Daoy (cell line): ENCODE data around the gene KCNQ1. TPM values are rescaled to one million over a fixed set of nuclear protein-coding genes. Genes with fewer than 3 reads are reported as not detected.
"Not testable (repeated sequence)": the region's sequence is repeated elsewhere in the genome, so short reads cannot be mapped to it uniquely, and the experiment has no call there.

Experiments
- DNase-seq: peaks from one replicate; pipeline ENCODE4 v3.0.0-alpha.2; 2015; ENCODE audit warnings: low read depth
- total RNA-seq: library from RNA; depleted of rRNA; stranded (reverse); fragments of >200 nt; shearing (Covaris generic); gene quantifications from 2 replicates; pipeline ENCODE4 v1.2.3, GENCODE V29; 2014

Gene KCNQ1
- total RNA-seq, 1 experiment from 2014 or later, result not detected

DNA sequence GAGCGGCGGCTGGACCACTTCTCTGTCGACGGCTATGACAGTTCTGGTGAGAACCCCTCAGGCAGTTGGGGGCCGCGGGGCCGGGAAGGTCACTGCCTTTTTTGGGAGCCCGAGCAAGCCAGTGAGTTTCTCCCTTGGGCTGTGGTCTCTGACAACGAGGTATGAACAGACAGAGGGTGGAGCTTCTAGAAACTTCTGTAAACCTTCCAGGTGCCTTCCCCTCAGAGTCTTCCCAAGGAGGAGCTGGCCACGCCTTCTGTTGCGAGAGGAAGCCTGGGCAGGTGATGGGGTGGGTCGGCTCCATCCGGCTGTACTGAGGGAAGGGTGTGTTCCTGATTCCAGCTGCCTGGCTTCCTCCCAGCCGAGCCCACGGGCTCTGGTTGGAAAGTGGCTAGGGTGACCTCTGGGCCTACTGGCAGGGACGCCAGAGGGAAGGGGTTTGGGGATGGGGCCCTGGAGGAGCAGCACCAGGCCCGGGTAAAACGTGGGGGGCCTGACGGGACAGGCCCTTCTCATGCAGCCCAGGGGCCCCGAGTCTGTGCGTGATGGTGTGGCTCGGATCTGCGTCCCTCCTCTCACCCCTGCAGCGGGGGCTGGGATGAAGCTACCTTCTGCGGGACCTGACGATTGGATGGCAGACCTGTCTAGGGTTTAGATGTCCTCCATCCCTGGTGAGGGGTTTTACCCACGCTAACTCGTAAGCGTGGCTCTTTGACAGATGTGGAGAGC lies 144.2 kb downstream of the KCNQ1 start:
- DNase-seq, result peak; percentile 1

DNA sequence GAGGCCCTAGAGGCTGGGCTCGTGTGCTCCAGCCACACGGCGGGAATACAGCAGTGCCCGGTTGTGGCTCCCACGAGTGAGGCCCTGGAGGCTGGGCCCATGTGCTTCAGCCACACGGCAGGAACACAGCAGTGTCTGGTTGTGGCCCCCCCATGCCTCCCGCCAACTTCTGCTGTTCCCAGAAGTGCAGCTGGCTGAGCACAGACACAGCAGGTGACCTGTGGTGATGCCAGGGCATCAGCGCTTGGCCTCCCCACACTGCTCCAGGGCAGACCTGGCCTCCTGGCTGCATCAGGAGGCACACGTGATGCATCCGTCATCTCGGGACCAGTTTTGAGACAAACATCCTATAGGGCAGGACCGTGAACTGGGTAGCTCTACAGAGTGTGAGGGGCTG lies 144.7 kb downstream of the KCNQ1 start:
- peak; percentile 0 for DNase-seq

DNA sequence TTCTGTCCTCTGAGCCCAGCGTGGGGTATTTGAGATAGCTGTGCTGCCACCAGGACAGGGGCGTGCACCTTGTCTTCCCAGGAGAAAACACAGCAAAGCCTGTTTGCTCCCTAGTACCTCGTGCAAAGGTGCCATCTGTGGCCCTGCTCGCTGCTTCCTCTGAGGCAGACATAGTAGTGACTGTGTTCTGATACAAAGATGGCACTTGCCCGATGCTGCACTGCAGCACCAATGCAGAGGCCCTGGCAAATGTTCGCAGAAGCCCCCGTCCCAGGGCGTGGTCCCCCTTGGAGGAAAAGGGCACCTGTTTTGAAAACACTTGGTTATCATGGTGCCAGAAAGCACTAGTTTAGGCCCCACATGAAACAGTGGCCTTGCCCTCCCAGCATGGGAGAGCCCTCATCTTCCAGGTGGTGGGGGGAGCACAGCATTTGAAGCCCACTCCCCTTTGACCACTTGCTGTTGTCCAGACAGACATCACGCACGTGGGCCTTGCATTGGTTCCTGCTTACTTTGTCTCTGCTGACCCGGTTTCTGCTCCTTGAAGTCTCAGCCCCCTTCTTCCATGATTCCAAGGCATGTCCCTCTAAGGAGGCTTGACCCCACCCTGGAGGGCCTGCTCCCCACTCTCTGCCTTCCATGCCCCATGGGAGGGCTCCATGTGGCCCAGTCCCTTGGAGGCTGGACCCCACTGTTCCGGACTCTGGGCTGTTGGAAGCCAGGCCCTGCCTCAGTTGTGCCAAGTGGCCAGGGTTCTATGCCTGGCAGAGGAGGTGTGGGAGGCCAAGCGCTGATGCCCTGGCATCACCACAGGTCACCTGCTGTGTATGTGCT lies 145.5 kb downstream of the KCNQ1 start:
- no peak for DNase-seq

DNA sequence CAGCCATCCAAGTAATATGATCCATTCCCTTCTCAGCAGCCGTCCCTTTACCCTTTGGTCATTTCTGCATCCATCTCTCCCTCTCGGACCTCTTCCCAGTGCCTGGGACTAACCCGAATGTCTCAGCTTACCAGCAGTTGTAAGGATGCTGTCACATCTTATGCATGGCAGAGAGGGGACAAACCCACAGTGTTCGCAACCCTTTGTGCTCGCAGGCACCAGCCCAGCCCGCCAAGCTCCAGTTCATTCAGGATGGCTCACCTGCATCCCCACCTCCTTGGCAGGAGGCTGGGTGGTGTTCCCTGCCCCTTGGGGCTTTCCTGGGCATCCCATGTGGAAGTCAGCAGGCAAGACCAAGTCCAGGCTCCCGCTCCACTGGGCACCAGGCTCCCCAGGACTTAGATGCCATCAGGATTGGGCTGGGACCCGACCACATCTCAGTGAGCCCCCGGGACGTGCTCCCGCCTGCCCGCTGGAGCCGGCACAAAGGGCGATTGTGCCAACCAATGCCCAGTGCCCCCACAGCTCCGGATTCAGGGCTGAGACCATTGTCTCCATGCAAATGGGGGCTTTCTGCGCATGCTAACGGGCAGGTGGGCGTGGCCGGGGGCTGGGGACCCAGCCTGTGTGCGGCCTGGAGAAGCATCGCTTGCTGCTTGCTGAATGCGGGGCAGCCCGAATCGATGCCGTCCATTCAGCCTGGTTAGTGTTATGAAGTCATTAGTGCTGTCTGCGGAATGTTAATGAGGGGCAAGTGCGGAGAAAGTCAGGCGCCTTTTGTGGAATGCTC lies 146.4 kb downstream of the KCNQ1 start:
- DNase-seq, result peak; percentile 3

DNA sequence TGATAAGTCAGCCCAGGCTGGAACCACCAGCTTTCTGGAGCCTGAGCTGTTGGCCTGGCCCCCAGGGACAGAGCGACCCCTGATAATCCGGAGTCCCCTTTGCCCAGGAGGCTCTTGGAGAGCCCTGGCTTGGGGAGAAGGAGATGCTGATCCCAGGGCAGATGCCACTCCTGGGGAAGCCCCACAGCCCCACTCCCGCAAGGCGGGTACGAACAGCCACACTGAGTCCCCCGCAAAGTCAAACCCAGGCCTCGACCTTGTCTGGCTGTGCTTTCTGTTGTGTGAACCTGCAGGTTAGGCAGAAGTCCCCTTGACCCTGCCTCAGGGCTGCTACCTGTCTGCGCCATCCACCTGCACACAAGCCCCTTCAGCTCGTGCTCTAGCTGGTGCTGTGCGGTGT lies 147.0 kb downstream of the KCNQ1 start:
- no peak for DNase-seq

DNA sequence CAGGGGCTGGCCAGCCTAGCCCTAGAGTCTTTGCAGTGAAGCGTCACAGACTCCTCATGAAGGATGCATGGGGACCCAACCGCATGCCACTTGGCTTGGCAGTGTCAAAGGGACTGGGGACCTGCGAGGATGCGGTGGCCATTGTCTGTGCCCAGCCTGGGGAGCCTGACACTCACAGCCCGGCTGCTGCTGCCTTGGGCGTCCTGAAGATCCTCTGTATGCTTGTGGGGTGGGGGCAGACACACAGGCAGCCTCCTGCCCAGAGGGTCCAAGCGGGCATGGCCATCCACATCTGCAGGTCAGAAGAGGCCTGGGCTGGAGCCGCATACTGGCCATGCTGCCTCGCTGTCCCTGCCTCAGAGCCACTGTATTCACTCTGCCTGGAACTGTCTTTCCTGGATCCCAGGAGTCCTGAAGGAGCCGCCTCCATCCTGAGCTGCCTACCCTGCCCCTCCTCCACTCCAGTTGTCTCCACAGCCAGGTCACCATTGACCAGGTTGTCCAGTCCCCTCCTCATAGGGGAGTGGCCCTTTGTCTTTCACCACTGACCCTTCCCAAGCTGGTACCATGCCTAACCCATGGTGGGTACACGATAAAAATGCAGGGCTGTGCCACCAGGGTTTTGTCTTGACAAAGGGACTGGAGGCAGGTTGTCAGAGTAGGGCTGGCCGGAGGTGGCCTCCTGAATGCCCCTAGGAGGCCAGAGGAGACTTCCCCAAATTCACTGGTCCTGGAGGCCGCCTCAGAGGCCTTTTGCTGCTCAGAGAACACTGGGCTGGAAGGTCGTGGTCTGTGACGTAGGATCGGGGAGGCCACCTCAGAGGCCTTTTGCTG lies 148.0 kb downstream of the KCNQ1 start:
- DNase-seq, result peak; percentile 0

DNA sequence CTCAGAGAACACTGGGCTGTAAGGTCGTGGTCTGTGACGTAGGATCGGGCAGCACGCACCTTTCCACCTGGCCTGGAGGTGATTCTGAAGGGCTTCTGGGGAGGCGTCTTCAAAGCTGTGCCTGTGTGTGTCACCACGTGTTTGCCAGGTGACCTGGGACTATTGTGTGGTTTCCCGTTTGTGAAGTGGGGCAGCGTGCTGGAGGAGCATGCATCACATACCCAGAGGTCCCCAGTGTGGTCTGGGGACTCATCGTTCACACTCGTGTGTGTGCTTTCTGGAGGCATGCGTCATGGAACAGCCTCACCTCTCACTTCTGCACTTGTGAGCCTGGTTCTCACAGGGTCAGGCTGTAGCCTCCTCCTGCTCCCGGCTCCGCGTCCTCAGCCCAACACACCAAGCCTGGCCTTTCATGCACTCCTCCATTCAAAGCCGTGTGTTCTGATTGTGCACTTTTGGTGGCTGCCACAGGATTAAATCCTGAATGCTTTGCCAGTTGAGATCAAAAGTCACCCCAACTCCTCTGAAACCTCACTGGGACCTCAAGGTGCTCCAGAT lies 148.7 kb downstream of the KCNQ1 start:
- DNase-seq, result peak; percentile 2

DNA sequence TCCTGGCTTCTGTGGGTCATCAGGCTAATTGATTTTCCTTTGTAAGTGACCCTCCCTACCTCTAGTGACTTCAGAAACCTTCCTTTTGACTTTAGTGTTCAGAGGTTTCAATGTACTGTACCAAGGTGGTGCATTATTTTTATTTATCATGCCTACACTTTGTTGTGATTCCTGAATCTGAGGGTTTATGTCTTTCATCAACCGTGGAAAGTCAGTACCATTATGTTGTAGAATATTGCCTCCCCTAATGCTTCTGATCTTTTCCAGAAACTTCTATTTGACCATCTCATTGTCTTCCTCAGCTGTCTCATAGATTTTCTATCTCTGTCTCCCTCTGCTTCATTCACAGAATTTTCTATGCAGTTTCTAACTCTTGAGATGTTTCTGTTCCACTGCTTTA lies 149.5 kb downstream of the KCNQ1 start:
- no peak for DNase-seq

DNA sequence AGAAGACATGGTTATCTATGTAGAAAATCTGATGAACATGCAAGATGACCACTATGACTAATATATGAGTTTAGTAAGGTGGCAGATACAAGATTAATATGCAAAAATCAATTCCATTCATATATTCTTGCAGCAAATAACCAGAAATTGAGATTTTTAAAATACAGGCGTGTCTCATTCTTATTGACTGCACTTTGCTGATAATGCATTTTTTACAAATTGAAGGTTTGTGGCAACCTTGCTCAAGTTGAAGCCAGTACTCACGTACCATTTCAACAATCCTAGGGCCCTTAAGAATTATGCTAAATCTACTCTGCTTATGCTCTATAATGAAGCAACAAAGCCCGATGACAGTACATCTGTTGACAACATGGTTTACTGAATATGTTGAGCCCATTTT lies 150.4 kb downstream of the KCNQ1 start:
- no peak for DNase-seq

DNA sequence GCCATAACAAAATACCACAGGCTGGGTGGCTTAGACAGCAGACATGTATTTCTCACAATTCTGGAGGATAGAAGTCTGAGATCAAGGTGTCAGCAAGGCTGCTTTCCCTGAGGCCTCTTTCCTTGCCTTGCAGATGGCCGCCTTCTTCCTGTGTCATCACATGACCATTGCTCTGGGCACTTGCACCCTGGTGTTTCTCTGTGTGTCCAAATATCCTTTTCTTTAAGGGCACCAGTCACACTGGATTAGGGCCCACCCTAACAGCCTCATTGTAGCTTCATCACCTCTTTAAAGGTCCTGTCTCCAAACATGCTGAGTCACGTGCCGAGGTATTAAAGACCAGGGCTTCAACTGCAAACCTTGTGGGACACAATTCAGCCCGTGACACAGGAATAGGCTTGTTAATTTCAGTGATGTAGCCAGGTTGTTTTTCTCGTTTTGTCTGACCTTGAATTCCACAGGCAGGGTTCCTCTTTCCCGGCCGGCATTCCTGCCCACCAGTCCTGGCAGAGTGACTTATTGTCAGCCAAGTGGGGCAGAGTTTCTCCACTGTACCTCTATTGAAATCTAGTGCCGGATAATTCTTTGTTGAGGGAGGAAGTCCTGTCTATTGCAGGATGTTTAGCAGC lies 154.9 kb downstream of the KCNQ1 start:
- no peak for DNase-seq

DNA sequence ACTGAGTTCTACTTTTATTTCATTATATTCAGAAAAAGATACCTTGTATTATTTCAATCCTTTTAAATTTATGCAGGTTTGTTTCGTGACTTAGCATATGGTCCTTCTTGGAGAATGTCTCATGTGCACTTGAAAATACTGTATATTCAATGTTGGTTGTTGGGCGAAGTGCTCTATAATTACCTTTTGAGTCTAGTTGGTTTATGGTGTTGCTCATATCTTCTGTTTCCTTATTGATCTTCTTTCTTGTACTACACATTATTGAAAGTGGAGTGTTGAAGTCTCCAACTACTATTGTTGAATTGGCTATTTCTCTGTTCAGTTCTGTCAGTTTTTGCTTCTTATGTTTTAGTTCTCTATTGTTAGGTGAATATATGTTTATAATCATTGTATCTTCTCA lies 164.5 kb downstream of the KCNQ1 start:
- no peak for DNase-seq

DNA sequence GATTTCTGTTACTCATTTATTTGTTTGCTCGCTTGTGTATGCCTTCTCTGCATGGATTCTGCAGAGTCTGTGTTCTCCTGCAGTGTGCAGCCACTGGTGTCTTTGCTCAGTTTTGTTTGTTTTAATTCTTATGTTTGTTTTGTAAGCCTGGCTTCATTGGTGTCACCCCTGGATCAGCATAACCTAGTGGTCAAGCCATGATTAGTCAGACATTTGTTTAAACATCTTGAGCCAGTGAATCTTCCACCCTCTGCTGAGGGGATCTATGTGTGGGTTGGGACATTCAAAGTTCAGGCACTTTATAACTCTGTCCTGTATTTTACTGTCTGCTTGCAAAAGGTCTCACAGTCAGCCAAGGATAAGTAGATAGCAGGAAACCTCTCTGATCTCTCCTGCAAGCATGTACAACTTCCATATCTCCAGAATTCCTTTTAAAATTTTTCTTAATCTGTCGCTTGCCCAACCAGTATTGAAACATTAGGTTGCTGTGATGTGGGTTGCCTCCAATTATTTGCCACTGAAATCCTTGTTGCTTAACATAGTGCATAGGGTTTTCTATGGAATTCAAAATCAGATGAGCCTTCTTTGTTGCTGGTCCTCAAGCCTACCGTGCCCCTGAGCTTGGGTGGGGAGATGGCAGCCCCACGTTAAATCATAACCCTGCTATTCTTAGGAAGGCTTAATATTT lies 168.2 kb downstream of the KCNQ1 start:
- DNase-seq, result no peak

DNA sequence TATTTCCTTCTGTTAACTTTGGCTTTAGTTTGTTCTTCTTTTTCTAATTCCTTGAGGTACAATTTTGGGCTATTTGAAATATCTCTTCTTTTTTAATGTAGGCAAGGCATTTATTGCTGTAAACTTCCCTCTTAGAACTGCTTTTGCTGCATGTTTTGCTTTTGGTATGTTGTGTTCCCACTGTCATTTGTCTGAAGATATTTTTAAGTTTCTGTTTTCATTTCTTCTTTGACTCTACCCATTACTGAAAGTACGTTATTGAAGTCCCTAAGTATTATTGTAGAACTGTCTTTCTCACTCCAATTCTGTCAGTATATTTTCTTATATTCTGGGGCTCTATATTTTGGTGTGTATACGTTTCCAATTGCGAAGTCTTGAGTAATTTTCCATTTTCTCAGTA lies 177.1 kb downstream of the KCNQ1 start:
- no peak for DNase-seq

DNA sequence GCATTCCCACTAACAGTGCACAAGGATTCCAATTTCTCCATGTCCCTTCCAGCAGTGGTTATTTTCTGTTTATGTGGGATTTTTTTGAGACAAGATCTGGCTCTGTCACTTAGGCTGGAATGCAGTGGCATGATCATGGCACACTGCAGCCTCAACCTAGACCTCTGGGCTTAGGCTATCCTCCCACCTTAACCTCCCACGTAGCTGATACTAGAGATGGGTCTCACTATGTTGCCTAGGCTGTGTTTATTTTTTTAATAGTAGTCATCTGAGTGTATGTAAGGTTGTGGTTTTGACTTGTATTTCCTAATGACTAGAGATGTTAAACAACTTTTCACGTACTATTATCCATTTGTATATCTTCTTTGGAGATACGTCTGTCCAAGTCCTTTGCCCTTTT lies 180.4 kb downstream of the KCNQ1 start:
- DNase-seq, result no peak

DNA sequence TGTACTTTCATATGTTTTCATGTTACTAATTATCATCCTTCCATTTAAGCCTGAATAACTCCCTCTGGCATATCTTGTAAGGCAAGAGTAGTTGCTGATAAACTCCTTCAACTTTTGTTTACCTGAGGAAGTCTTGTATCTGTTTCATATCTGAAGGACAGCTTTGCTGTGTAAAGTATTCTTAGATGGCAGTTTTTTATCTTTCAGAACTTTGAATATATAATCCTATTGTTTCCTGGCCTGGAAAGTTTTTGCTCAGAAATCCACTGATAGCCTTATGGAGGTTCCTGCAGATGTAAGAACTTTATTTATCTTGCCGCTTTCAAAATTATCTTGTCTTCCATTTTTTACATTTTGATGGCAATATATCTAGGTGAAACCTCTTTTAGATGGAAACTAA lies 185.9 kb downstream of the KCNQ1 start:
- no peak for DNase-seq

DNA sequence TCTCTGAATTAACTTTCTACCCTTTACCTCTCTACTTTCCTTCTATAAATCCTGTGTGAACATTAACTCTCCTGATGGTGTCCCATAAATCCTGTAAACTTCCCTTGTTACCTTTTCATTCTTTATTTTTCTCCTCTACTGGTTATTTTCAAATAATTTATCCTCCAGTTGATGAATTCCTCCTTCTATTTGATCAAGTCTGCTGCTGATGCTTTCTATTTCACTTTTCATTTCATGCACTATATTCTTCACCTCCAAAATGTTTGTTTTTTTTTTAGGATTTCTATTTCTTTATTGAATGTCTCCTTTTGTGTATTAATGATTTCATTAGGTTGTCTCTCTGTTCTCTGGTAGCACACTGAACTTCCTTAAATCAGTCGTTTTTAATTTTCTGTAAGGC lies 186.4 kb downstream of the KCNQ1 start:
- no peak for DNase-seq

DNA sequence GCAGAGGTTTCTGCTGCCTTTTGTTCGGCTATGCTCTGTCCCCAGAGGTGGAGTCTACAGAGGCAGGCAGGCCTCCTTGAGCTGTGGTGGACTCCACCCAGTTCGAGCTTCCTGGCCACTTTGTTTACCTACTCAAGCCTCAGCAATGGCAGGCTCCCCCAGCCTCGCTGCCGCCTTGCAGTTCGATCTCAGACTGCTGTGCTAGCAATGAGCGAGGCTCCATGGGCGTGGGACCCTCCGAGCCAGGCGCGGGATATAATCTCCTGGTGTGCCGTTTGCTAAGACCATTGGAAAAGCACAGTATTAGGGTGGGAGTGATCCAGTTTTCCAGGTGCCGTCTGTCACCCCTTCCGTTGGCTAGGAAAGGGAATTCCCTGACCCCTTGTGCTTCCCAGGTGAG lies 195.0 kb downstream of the KCNQ1 start:
- DNase-seq, result not testable (repeated sequence)

DNA sequence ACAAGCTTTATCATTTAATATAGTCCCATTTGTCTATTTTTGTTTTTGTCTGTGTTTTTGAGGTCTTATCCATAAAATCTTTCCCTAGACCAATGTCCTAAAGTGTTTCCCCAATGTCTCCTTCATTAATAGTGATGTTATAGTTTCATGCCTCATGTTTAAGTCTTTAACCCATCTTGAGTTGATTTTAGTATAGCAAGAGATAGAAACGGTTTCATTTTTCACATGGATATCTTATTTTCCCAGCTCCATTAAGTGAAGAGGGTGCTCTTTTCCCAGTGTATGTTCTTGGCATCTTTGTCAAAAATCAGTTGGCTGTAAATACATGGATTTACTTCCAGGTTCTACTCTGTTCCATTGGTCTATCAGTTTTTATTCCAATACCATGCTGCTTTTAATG lies 196.8 kb downstream of the KCNQ1 start:
- no peak for DNase-seq

DNA sequence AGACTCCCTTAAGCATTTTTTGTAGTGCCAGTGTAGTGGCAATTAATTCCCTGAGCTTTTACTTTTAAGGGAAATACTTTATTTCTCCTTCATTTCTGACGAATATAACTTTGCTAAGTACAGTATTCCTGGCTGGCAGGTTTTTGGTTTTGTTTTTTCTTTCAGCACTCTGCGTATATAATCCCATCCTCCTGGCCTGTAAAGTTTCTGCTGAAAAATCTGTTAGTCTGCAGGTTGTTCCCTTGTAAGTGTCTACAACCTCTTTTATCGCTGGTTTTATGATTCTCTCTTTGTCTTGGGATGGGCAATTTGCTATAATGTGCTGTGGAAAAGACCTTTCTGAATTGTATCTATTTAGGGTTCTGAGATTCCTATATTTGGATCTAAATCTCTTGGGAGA lies 198.9 kb downstream of the KCNQ1 start:
- DNase-seq, result no peak
